ENCODE measurements around the gene MLKL. TPM values are rescaled to one million over a fixed set of nuclear protein-coding genes. Genes with fewer than 3 reads are reported as not detected.

Gene MLKL
- total and polyA plus RNA-seq, 2 of the 13 experiments (the other 11 are each of a cell fraction or from before 2014, with no cell fraction given): 6.4 to 10.7 TPM

DNA sequence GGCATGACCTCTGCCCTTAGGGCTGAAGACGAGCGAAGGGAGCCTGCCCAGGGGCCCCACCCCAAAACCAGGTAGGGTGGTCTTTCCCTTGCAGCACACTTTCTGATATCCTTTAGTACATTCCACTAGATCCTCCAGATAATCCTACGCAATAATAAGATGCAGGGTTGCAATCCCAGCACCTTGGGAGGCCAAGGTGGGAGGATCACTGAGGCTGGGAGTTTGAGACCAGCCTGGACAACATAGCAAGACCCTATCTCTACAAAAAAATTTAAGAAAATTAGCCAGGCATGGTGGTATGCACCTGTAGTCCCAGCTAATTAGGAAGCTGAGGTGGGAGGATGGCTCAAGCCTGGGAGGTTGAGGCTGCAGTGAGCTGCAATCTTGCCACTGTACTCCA, 34.9 kb upstream of the MLKL start (continued):
- TF ChIP-seq, protein P1, sequence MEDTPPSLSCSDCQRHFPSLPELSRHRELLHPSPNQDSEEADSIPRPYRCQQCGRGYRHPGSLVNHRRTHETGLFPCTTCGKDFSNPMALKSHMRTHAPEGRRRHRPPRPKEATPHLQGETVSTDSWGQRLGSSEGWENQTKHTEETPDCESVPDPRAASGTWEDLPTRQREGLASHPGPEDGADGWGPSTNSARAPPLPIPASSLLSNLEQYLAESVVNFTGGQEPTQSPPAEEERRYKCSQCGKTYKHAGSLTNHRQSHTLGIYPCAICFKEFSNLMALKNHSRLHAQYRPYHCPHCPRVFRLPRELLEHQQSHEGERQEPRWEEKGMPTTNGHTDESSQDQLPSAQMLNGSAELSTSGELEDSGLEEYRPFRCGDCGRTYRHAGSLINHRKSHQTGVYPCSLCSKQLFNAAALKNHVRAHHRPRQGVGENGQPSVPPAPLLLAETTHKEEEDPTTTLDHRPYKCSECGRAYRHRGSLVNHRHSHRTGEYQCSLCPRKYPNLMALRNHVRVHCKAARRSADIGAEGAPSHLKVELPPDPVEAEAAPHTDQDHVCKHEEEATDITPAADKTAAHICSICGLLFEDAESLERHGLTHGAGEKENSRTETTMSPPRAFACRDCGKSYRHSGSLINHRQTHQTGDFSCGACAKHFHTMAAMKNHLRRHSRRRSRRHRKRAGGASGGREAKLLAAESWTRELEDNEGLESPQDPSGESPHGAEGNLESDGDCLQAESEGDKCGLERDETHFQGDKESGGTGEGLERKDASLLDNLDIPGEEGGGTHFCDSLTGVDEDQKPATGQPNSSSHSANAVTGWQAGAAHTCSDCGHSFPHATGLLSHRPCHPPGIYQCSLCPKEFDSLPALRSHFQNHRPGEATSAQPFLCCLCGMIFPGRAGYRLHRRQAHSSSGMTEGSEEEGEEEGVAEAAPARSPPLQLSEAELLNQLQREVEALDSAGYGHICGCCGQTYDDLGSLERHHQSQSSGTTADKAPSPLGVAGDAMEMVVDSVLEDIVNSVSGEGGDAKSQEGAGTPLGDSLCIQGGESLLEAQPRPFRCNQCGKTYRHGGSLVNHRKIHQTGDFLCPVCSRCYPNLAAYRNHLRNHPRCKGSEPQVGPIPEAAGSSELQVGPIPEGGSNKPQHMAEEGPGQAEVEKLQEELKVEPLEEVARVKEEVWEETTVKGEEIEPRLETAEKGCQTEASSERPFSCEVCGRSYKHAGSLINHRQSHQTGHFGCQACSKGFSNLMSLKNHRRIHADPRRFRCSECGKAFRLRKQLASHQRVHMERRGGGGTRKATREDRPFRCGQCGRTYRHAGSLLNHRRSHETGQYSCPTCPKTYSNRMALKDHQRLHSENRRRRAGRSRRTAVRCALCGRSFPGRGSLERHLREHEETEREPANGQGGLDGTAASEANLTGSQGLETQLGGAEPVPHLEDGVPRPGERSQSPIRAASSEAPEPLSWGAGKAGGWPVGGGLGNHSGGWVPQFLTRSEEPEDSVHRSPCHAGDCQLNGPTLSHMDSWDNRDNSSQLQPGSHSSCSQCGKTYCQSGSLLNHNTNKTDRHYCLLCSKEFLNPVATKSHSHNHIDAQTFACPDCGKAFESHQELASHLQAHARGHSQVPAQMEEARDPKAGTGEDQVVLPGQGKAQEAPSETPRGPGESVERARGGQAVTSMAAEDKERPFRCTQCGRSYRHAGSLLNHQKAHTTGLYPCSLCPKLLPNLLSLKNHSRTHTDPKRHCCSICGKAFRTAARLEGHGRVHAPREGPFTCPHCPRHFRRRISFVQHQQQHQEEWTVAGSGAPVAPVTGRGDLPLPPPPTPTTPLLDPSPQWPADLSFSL (CRISPR knock-in tag; IDR thresholded peaks at IDR 0.05): no peak
- TF ChIP-seq, protein P2, sequence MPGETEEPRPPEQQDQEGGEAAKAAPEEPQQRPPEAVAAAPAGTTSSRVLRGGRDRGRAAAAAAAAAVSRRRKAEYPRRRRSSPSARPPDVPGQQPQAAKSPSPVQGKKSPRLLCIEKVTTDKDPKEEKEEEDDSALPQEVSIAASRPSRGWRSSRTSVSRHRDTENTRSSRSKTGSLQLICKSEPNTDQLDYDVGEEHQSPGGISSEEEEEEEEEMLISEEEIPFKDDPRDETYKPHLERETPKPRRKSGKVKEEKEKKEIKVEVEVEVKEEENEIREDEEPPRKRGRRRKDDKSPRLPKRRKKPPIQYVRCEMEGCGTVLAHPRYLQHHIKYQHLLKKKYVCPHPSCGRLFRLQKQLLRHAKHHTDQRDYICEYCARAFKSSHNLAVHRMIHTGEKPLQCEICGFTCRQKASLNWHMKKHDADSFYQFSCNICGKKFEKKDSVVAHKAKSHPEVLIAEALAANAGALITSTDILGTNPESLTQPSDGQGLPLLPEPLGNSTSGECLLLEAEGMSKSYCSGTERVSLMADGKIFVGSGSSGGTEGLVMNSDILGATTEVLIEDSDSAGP (CRISPR knock-in tag; IDR thresholded peaks at IDR 0.05; ENCODE audit: borderline replicate concordance): no peak
- peak; percentile 67 for TF ChIP-seq ZNF121 (CRISPR knock-in tag; IDR thresholded peaks at IDR 0.05)
- no peak for TF ChIP-seq ZFP37 (CRISPR knock-in tag; IDR thresholded peaks at IDR 0.05; ENCODE audit: borderline replicate concordance)
- TF ChIP-seq, protein P3, sequence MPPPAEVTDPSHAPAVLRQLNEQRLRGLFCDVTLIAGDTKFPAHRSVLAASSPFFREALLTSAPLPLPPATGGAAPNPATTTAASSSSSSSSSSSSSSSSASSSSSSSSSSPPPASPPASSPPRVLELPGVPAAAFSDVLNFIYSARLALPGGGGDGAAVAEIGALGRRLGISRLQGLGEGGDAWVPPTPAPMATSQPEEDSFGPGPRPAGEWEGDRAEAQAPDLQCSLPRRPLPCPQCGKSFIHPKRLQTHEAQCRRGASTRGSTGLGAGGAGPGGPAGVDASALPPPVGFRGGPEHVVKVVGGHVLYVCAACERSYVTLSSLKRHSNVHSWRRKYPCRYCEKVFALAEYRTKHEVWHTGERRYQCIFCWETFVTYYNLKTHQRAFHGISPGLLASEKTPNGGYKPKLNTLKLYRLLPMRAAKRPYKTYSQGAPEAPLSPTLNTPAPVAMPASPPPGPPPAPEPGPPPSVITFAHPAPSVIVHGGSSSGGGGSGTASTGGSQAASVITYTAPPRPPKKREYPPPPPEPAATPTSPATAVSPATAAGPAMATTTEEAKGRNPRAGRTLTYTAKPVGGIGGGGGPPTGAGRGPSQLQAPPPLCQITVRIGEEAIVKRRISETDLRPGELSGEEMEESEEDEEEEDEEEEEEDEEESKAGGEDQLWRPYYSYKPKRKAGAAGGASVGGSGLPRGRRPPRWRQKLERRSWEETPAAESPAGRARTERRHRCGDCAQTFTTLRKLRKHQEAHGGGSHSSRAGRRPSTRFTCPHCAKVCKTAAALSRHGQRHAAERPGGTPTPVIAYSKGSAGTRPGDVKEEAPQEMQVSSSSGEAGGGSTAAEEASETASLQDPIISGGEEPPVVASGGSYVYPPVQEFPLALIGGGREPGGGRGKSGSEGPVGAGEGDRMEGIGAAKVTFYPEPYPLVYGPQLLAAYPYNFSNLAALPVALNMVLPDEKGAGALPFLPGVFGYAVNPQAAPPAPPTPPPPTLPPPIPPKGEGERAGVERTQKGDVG (CRISPR knock-in tag; IDR thresholded peaks at IDR 0.05; ENCODE audit: borderline replicate concordance): no peak

Data from HepG2 (cell line).